Measurements from ENCODE around the gene SUPT4H1.

Gene SUPT4H1

GRCh38 chr17:58327363-58328194, 24.4 kb downstream of the SUPT4H1 start:
- in situ Hi-C loops (cut with MboI; ENCODE audit: low pct_unique_long_range_greater_than_20kb, low sequenced_read_pairs, unreplicated experiment): no loop called here
- no peak for DNase-seq (ENCODE audit: low spot score)
- no peak for TF ChIP-seq CTCF (IDR thresholded peaks at IDR 0.05; ENCODE audit: extremely low read depth, insufficient read depth, missing control alignments)

GRCh38 chr17:58326609-58327362, 25.2 kb downstream of the SUPT4H1 start:
- in situ Hi-C loops (cut with MboI; ENCODE audit: low pct_unique_long_range_greater_than_20kb, low sequenced_read_pairs, unreplicated experiment): no loop called here
- DNase-seq (ENCODE audit: low spot score): no peak
- no peak for TF ChIP-seq CTCF (IDR thresholded peaks at IDR 0.05; ENCODE audit: extremely low read depth, insufficient read depth, missing control alignments)

GRCh38 chr17:58325976-58326468, 26.0 kb downstream of the SUPT4H1 start:
- DNase-seq (ENCODE audit: low spot score): no peak
- no peak for TF ChIP-seq CTCF (IDR thresholded peaks at IDR 0.05; ENCODE audit: extremely low read depth, insufficient read depth, missing control alignments)
- in situ Hi-C loops (cut with MboI; ENCODE audit: low pct_unique_long_range_greater_than_20kb, low sequenced_read_pairs, unreplicated experiment): no loop called here

- no peak for TF ChIP-seq CTCF (IDR thresholded peaks at IDR 0.05; ENCODE audit: extremely low read depth, insufficient read depth, missing control alignments)
- in situ Hi-C loops (cut with MboI; ENCODE audit: low pct_unique_long_range_greater_than_20kb, low sequenced_read_pairs, unreplicated experiment): no loop called here
- no peak for DNase-seq (ENCODE audit: low spot score)
Observed at GRCh38 chr17:58325289-58325726, 26.7 kb downstream of the SUPT4H1 start.

- no peak for DNase-seq (ENCODE audit: low spot score)
- in situ Hi-C loops (cut with MboI; ENCODE audit: low pct_unique_long_range_greater_than_20kb, low sequenced_read_pairs, unreplicated experiment): no loop called here
- TF ChIP-seq CTCF (IDR thresholded peaks at IDR 0.05; ENCODE audit: extremely low read depth, insufficient read depth, missing control alignments): no peak
Observed at GRCh38 chr17:58324409-58325288, 27.4 kb downstream of the SUPT4H1 start.

GRCh38 chr17:58324056-58324408, 28.0 kb downstream of the SUPT4H1 start:
- in situ Hi-C loops (cut with MboI; ENCODE audit: low pct_unique_long_range_greater_than_20kb, low sequenced_read_pairs, unreplicated experiment): no loop called here
- no peak for TF ChIP-seq CTCF (IDR thresholded peaks at IDR 0.05; ENCODE audit: extremely low read depth, insufficient read depth, missing control alignments)
- no peak for DNase-seq (ENCODE audit: low spot score)
